ENCODE results near the gene LAD1. TPM values are rescaled to one million over a fixed set of nuclear protein-coding genes. Genes with fewer than 3 reads are reported as not detected.

Gene LAD1
- total and polyA plus RNA-seq, 9 of the 15 experiments (the other 6 are each of a cell fraction or from before 2014, with no cell fraction given), result 0.31 TPM; not detected in 8

DNA sequence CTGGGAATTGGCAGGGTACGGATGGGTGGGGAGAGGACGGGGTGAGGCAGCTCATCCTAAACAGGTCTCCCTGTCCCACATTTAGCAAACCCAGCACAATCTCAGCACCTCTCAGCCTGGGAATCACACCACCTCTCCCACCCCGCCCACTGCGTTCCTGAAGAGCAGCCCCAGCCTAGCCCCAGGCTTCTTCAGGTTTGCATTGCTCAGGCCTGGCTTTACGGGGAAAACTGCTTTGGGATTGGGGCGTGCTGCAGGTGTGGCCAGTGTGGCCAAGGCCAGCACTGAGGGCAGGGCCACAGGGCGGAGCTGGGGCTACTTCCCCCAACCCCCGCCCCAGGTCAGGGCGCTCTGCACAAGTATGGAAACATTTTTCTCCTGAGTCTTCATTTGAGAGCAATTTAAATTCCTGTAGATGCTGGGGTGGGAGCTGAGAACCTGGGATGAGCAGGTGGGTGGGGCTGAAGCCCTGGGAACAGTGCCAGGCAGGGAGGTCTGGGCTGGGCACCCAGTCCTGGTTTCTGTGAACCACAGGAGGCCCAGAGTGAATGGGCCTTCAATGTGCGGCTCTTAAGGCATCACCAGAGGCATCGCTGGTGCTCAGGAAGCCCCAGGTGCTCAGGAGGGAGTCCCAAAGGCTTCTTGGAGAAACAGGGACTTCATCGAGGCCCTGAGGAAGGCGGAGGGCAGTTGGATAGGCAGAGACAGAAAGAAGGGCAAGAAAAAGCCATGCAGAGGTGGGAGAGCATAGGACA is 45.8 kb downstream of the LAD1 start:
- H3K9me3 ChIP-seq (replicated peaks; ENCODE audit: control insufficient read depth, insufficient read depth, low read depth, low read length), result no peaks in the 10 kb centered on the region
- H3K9ac ChIP-seq (ENCODE audit: insufficient read depth in 1 of 2, low read depth in 2 of 2, low read length in 2 of 2), result no peak overlapping the region
- FAIRE-seq, result no peak
- H2AFZ ChIP-seq (ENCODE audit: low read depth, low read length), result no peak overlapping the region
- H3K4me3 ChIP-seq, result no peak overlapping the region
- intact Hi-C loops (cut with micrococcal nuclease) (no loop called here), in situ Hi-C loops (cut with MboI) (no loop called here)
- H3K27me3 ChIP-seq (ENCODE audit: control insufficient read depth in 2 of 2, insufficient read depth in 2 of 2, low read length in 2 of 2), result peaks cover 0 to 34% of the 10 kb centered on the region in 2 experiments; a peak in 2 of 5 replicates
- no TSS peak for BruUV-seq (replicated peaks)
- no peak for DNase-seq (ENCODE audit: extremely low read depth in 1 of 4, low spot score in 3 of 4)
- no peaks in the 10 kb centered on the region for H3K4me1 ChIP-seq (replicated peaks in 1 of 2; ENCODE audit: control insufficient read depth in 2 of 2, insufficient read depth in 2 of 2, low read length in 2 of 2)
- no peak overlapping the region for H3K27ac ChIP-seq (ENCODE audit: extremely low read depth, low read depth, low read length)
- no peaks in the 10 kb centered on the region for H3K79me2 ChIP-seq (ENCODE audit: control insufficient read depth, insufficient read depth, low read length)
- WGBS (ENCODE audit: insufficient coverage, low coverage, missing lambda C conversion rate), result 0% methylated on average over 13 of the region's 13 CpGs
- ChIA-PET CTCF (ENCODE audit: low intra/inter-chr PET ratio) (no interaction called here), POLR2A (interaction anchor here (1.1 to 1.3 kb wide), 2 partner anchors 8 to 47 kb away, joined by 3 to 4 read pairs; no protein-coding TSS in a partner anchor)
- H3K4me2 ChIP-seq (ENCODE audit: insufficient read depth, low read length), result no peak overlapping the region
- H3K9me1 ChIP-seq (ENCODE audit: control insufficient read depth, insufficient read depth, low read length), result no peaks in the 10 kb centered on the region
- TF ChIP-seq, protein P1, sequence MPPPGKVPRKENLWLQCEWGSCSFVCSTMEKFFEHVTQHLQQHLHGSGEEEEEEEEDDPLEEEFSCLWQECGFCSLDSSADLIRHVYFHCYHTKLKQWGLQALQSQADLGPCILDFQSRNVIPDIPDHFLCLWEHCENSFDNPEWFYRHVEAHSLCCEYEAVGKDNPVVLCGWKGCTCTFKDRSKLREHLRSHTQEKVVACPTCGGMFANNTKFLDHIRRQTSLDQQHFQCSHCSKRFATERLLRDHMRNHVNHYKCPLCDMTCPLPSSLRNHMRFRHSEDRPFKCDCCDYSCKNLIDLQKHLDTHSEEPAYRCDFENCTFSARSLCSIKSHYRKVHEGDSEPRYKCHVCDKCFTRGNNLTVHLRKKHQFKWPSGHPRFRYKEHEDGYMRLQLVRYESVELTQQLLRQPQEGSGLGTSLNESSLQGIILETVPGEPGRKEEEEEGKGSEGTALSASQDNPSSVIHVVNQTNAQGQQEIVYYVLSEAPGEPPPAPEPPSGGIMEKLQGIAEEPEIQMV (tag; conservative IDR thresholded peaks at IDR 0.05; ENCODE audit: low read depth), result no peak
- TF ChIP-seq ZNF217 (CRISPR knock-in tag; IDR thresholded peaks at IDR 0.05) (no peak), ZC3H4 (CRISPR knock-in tag; IDR thresholded peaks at IDR 0.05; ENCODE audit: borderline replicate concordance) (no peak), MTA3 (IDR thresholded peaks at IDR 0.05; ENCODE audit: borderline replicate concordance) (no peak), PTBP1 (IDR thresholded peaks at IDR 0.05; ENCODE audit: low read depth, low read length) (no peak), MCM2 (IDR thresholded peaks at IDR 0.05; ENCODE audit: low read depth) (no peak), TOE1 (IDR thresholded peaks at IDR 0.05; ENCODE audit: borderline replicate concordance) (no peak), TOE1 (CRISPR knock-in tag; IDR thresholded peaks at IDR 0.05; ENCODE audit: borderline replicate concordance, low read depth) (no peak), ESRRA (IDR thresholded peaks at IDR 0.05; ENCODE audit: borderline replicate concordance, low read depth) (no peak)
- TF ChIP-seq, protein P2, sequence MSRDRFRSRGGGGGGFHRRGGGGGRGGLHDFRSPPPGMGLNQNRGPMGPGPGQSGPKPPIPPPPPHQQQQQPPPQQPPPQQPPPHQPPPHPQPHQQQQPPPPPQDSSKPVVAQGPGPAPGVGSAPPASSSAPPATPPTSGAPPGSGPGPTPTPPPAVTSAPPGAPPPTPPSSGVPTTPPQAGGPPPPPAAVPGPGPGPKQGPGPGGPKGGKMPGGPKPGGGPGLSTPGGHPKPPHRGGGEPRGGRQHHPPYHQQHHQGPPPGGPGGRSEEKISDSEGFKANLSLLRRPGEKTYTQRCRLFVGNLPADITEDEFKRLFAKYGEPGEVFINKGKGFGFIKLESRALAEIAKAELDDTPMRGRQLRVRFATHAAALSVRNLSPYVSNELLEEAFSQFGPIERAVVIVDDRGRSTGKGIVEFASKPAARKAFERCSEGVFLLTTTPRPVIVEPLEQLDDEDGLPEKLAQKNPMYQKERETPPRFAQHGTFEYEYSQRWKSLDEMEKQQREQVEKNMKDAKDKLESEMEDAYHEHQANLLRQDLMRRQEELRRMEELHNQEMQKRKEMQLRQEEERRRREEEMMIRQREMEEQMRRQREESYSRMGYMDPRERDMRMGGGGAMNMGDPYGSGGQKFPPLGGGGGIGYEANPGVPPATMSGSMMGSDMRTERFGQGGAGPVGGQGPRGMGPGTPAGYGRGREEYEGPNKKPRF (IDR thresholded peaks at IDR 0.05; ENCODE audit: low read depth, low read length), result no peak
- peaks cover 14% of the 10 kb centered on the region for H4K20me1 ChIP-seq (replicated peaks; ENCODE audit: control insufficient read depth, insufficient read depth, low read length)
- no peaks in the 10 kb centered on the region for H3K36me3 ChIP-seq (ENCODE audit: control insufficient read depth, insufficient read depth, low read length)
- ATAC-seq, result no peak

All from K562 (cell line).